ENCODE data around the gene SP2.

GRCh38 chr17:47850373-47850691 is 45.7 kb upstream of the SP2 start:
- TF ChIP-seq, protein P1, sequence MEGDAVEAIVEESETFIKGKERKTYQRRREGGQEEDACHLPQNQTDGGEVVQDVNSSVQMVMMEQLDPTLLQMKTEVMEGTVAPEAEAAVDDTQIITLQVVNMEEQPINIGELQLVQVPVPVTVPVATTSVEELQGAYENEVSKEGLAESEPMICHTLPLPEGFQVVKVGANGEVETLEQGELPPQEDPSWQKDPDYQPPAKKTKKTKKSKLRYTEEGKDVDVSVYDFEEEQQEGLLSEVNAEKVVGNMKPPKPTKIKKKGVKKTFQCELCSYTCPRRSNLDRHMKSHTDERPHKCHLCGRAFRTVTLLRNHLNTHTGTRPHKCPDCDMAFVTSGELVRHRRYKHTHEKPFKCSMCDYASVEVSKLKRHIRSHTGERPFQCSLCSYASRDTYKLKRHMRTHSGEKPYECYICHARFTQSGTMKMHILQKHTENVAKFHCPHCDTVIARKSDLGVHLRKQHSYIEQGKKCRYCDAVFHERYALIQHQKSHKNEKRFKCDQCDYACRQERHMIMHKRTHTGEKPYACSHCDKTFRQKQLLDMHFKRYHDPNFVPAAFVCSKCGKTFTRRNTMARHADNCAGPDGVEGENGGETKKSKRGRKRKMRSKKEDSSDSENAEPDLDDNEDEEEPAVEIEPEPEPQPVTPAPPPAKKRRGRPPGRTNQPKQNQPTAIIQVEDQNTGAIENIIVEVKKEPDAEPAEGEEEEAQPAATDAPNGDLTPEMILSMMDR (IDR thresholded peaks at IDR 0.05 in 2 of 3, conservative IDR thresholded peaks at IDR 0.05 in 1 of 3; ENCODE audit: borderline replicate concordance in 1 of 3, insufficient read depth in 1 of 3, low read depth in 2 of 3, low read length in 2 of 3) = no peak
- no peak for TF ChIP-seq POLR2AphosphoS5 (IDR thresholded peaks at IDR 0.05; ENCODE audit: low read depth, low read length)
- TF ChIP-seq EZH2phosphoT487 (IDR thresholded peaks at IDR 0.05; ENCODE audit: borderline replicate concordance) = no peak
- TF ChIP-seq RAD21 (IDR thresholded peaks at IDR 0.05; ENCODE audit: low read depth) = no peak
- no peak for TF ChIP-seq YY1 (IDR thresholded peaks at IDR 0.05; ENCODE audit: extremely low read depth, insufficient replicate concordance, low read depth, low read length)
- no peak for TF ChIP-seq EZH2 (IDR thresholded peaks at IDR 0.05)
- TF ChIP-seq SRF (IDR thresholded peaks at IDR 0.05; ENCODE audit: low read depth) = no peak
- no peak for TF ChIP-seq POLR2A (IDR thresholded peaks at IDR 0.05; ENCODE audit: borderline replicate concordance, extremely low read depth, insufficient read depth, insufficient read length)
- TF ChIP-seq SP1 (IDR thresholded peaks at IDR 0.05; ENCODE audit: low read depth) = no peak
- TF ChIP-seq TCF7L2 (IDR thresholded peaks at IDR 0.05; ENCODE audit: borderline replicate concordance, extremely low read depth, insufficient read depth, insufficient read length) = no peak
